OCI-LY1 (cell line): Measurements from ENCODE around the gene F7.

Source experiments
- CTCF ChIP-seq: fragments of 200-600 bp; sonication (generic), shearing (Covaris generic); IDR thresholded peaks from 2 replicates; pipeline ENCODE4 v1.5.1; 2017; ENCODE audit warnings: mild to moderate bottlenecking, antibody characterized with exemption, low read length, moderate library complexity, mixed read lengths
- EZH2 ChIP-seq: fragments of 200-600 bp; sonication (generic), shearing (Covaris generic); IDR thresholded peaks from 2 replicates; pipeline ENCODE4 v1.8.0; 2017; ENCODE audit warnings: borderline replicate concordance, mixed run types, mild to moderate bottlenecking, antibody characterized with exemption, low read length, moderate library complexity, mixed read lengths

- TF ChIP-seq CTCF: no peak
- no peak for TF ChIP-seq EZH2
These were observed 30.7 kb upstream of the F7 start for GRCh38 chr13:113074876-113075275.
